AG04449 (cell line): ENCODE measurements around the gene PLA2G5.

Experiments used
- CTCF ChIA-PET: fragments of 350-600 bp; formaldehyde crosslinking; extraction: SDS; loops from one replicate; lab custom pipeline; 2021; ENCODE audit warnings: antibody characterized with exemption; lab: Yijun Ruan, JAX
- POLR2A ChIA-PET: fragments of 400-600, 350-600 bp; formaldehyde crosslinking; extraction: SDS; loops from one replicate; lab custom pipeline; 2020; ENCODE audit warnings: antibody characterized with exemption, inconsistent platforms; lab: Yijun Ruan, JAX
- DNase-seq: peaks from one replicate; pipeline ENCODE4 v3.0.0-alpha.2; 2010; ENCODE audit warnings: low read depth, low spot score
- H3K4me3 ChIP-seq: 2 replicates; pipeline ENCODE4 v1.5.1; 2011; ENCODE audit warnings: low read depth, mild to moderate bottlenecking, control low read depth, low read length
- CTCF ChIP-seq: IDR thresholded peaks from one replicate; pipeline ENCODE4 v1.5.1; 2011; ENCODE audit warnings: mild to moderate bottlenecking, moderate library complexity, low read length, control low read depth, inconsistent platforms; ENCODE audit not compliant: insufficient read depth; ENCODE audit errors: missing control alignments

The PLA2G5 gene

DNA sequence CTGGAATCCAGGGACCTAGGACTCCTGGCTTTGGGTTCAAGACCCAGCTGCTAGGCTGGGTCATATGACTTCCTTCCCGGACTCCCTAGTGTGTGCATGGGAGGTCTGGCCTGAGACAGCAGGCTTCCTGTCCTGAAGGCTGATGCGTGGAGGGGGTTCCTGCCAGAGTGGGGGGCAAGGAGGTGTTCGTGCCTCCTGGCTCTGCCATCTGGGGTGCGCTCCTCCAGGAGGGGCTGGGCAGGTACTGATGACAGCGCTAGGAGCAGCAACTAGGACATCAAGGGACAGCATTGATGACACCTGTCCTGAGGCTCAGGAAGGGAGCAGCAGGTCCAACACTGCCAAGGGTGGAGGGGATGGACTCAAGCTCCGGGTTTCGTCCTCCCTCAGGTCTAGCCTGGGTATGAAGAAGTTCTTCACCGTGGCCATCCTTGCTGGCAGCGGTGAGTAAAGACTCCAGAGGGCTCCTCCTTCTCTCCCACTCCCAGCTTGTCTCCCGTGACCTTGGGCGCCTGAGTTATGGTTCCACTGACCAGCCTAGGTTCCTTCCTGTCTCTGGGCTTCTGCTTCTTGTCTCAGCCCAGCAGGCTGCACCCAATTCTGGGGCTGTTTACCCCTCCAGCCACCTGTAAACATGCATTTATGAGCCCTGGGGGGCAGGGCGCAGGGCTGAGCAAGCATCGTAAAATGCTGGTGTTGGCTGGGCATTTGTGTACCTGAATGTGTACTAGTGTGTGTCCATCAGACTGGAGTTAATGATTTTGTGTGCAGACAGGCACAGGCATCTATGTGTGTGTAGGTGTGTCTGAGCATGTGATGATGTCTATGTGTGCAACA is 70.0 kb downstream of the PLA2G5 start:
- H3K4me3 ChIP-seq: no peak overlapping the region
- ChIA-PET POLR2A (no interaction called here), CTCF (no interaction called here)
- TF ChIP-seq CTCF: no peak
- no peak for DNase-seq

DNA sequence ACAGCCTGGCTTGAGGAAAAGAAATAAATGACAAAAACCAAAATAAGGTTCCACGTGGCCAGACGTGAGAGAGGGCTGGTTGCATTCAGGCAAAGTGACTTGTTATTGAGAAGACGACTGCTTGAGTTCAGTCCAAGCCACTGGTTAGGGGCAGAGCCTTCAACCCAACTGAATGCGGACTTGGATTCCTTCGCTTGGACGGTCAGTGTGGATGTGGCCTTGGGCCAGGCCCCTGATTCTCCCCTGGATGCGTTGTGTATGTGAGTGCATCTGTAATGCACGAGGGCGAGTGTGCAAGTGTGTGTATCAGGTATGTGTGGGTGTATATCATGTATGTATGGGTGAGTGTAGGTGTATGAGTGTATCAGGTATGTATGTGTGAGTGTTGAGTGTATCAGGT is 71.0 kb downstream of the PLA2G5 start:
- H3K4me3 ChIP-seq: no peak overlapping the region
- ChIA-PET POLR2A (no interaction called here), CTCF (no interaction called here)
- no peak for TF ChIP-seq CTCF
- no peak for DNase-seq

DNA sequence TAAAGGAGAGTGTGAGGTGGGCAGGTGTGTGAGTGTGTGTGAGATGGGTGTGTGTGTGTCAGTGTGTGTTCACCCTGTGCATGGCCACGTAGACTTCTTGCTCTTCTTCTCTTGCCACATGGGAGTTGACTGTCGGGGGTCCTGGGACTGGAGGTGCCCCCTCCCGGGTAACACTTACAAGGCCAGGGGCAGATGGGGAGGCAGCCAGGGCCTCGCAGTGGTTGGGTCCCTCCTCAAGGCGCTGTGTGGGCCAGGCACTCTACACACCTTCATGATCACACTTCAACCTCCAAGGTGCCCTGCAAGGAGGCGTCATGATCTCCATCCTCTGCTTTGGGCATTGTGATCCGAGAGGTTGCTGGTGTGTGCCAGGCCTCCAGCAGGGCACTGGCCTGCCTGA is 71.5 kb downstream of the PLA2G5 start:
- H3K4me3 ChIP-seq: no peak overlapping the region
- TF ChIP-seq CTCF: no peak
- CTCF ChIA-PET: interaction anchor here (2.8 kb wide), 1 partner anchor 11 kb away, joined by 19 read pairs; no protein-coding TSS in a partner anchor
- DNase-seq: no peak
- POLR2A ChIA-PET: no interaction called here
